ENCODE data around the gene LRP1.

LRP1 gene

GRCh38 chr12:57221169-57221917 is 93.1 kb downstream of the LRP1 start:
- DNase-seq (ENCODE audit: insufficient read length) (no peak), FAIRE-seq (no peak)
- TF ChIP-seq POLR2A (IDR thresholded peaks at IDR 0.05; ENCODE audit: low read depth, low read length) (no peak), POLR2AphosphoS5 (IDR thresholded peaks at IDR 0.05; ENCODE audit: low read depth, low read length) (no peak), TAF1 (IDR thresholded peaks at IDR 0.05; ENCODE audit: borderline replicate concordance, low read depth, low read length) (no peak)

- no peak for FAIRE-seq
- TF ChIP-seq TAF1 (IDR thresholded peaks at IDR 0.05; ENCODE audit: borderline replicate concordance, low read depth, low read length): no peak
- no peak for TF ChIP-seq POLR2AphosphoS5 (IDR thresholded peaks at IDR 0.05; ENCODE audit: low read depth, low read length)
- TF ChIP-seq POLR2A (IDR thresholded peaks at IDR 0.05; ENCODE audit: low read depth, low read length): no peak
- DNase-seq (ENCODE audit: insufficient read length): no peak
Observed at GRCh38 chr12:57222286-57223190, 94.3 kb downstream of the LRP1 start.

- no peak for TF ChIP-seq POLR2AphosphoS5 (IDR thresholded peaks at IDR 0.05; ENCODE audit: low read depth, low read length)
- no peak for TF ChIP-seq POLR2A (IDR thresholded peaks at IDR 0.05; ENCODE audit: low read depth, low read length)
- TF ChIP-seq TAF1 (IDR thresholded peaks at IDR 0.05; ENCODE audit: borderline replicate concordance, low read depth, low read length): no peak
- FAIRE-seq: no peak
Observed at GRCh38 chr12:57223191-57224165, 95.2 kb downstream of the LRP1 start.

GRCh38 chr12:57224278-57224972 is 96.1 kb downstream of the LRP1 start:
- no peak for FAIRE-seq
- no peak for DNase-seq (ENCODE audit: insufficient read length)
- TF ChIP-seq POLR2A (IDR thresholded peaks at IDR 0.05; ENCODE audit: low read depth, low read length) (no peak), TAF1 (IDR thresholded peaks at IDR 0.05; ENCODE audit: borderline replicate concordance, low read depth, low read length) (no peak)

More at GRCh38 chr12:57223191-57224165, 95.2 kb downstream of the LRP1 start:
- DNase-seq (ENCODE audit: insufficient read length): no peak

GRCh38 chr12:57224973-57225679 is 96.8 kb downstream of the LRP1 start:
- FAIRE-seq: no peak
- DNase-seq (ENCODE audit: insufficient read length): no peak
- no peak for TF ChIP-seq POLR2A (IDR thresholded peaks at IDR 0.05; ENCODE audit: low read depth, low read length)

- no peak for TF ChIP-seq POLR2AphosphoS5 (IDR thresholded peaks at IDR 0.05; ENCODE audit: low read depth, low read length)
- TF ChIP-seq POLR2A (IDR thresholded peaks at IDR 0.05; ENCODE audit: low read depth, low read length): no peak
- TF ChIP-seq TAF1 (IDR thresholded peaks at IDR 0.05; ENCODE audit: borderline replicate concordance, low read depth, low read length): no peak
- DNase-seq (ENCODE audit: insufficient read length) (no peak), FAIRE-seq (no peak)
Observed at GRCh38 chr12:57225680-57226210, 97.5 kb downstream of the LRP1 start.

- no peak for DNase-seq (ENCODE audit: insufficient read length)
- FAIRE-seq: no peak
- TF ChIP-seq POLR2AphosphoS5 (IDR thresholded peaks at IDR 0.05; ENCODE audit: low read depth, low read length): no peak
- no peak for TF ChIP-seq TAF1 (IDR thresholded peaks at IDR 0.05; ENCODE audit: borderline replicate concordance, low read depth, low read length)
- TF ChIP-seq POLR2A (IDR thresholded peaks at IDR 0.05; ENCODE audit: low read depth, low read length): no peak
Observed at GRCh38 chr12:57226588-57227314, 98.5 kb downstream of the LRP1 start.

GRCh38 chr12:57227315-57228115 is 99.2 kb downstream of the LRP1 start:
- no peak for TF ChIP-seq POLR2AphosphoS5 (IDR thresholded peaks at IDR 0.05; ENCODE audit: low read depth, low read length)
- DNase-seq (ENCODE audit: insufficient read length): no peak
- FAIRE-seq: no peak

GRCh38 chr12:57229046-57229633 is 100.9 kb downstream of the LRP1 start:
- FAIRE-seq: no peak
- no peak for DNase-seq (ENCODE audit: insufficient read length)
- TF ChIP-seq POLR2A (IDR thresholded peaks at IDR 0.05; ENCODE audit: low read depth, low read length) (no peak), POLR2AphosphoS5 (IDR thresholded peaks at IDR 0.05; ENCODE audit: low read depth, low read length) (no peak), TAF1 (IDR thresholded peaks at IDR 0.05; ENCODE audit: borderline replicate concordance, low read depth, low read length) (no peak)

Measured in GM12892 (cell line).